Liver (tissue), 9 donors: ENCODE data around the gene ATP10A. TPM values are rescaled to one million over a fixed set of nuclear protein-coding genes. Genes with fewer than 3 reads are reported as not detected.

Experiments
- DNase-seq: peaks from one replicate; pipeline ENCODE4 v3.0.0-alpha.2; 2017; ENCODE audit warnings: low spot score
- H3K27ac ChIP-seq, 2 donors: one replicate each; pipeline ENCODE4 v1.7.0; 2013; ENCODE audit warnings: inconsistent platforms in 2 of 2, low read length in 2 of 2, control low read depth in 1 of 2, low read depth in 1 of 2, mild to moderate bottlenecking in 1 of 2
- H3K27me3 ChIP-seq, 4 donors: one replicate each; pipeline versions ENCODE4 v1.6.1 to v1.7.0; 2013; ENCODE audit warnings: low read length in 3 of 4, inconsistent platforms in 1 of 4, mild to moderate bottlenecking in 1 of 4, moderate library complexity in 1 of 4; ENCODE audit not compliant: control insufficient read depth in 4 of 4, insufficient read depth in 4 of 4
- H3K36me3 ChIP-seq, 4 donors: one replicate each; pipeline versions ENCODE4 v1.6.1 to v1.7.0; 2013; ENCODE audit warnings: low read length in 3 of 4, mild to moderate bottlenecking in 3 of 4, low read depth in 1 of 4, moderate library complexity in 1 of 4; ENCODE audit not compliant: control insufficient read depth in 4 of 4, insufficient read depth in 3 of 4
- H3K4me1 ChIP-seq, 4 donors: one replicate each; pipeline versions ENCODE4 v1.6.1 to v1.7.0; 2013; ENCODE audit warnings: low read length in 3 of 4, mild to moderate bottlenecking in 3 of 4, moderate library complexity in 1 of 4; ENCODE audit not compliant: control insufficient read depth in 4 of 4, insufficient read depth in 4 of 4
- H3K4me3 ChIP-seq, 3 donors: one replicate each; pipeline versions ENCODE4 v1.6.1 to v1.7.0; 2013; ENCODE audit warnings: low read length in 3 of 3, control low read depth in 1 of 3, low read depth in 1 of 3, mild to moderate bottlenecking in 1 of 3
- H3K9ac ChIP-seq, 2 donors: one replicate each; pipeline ENCODE4 v1.7.0; 2013; ENCODE audit warnings: low read length in 2 of 2, mild to moderate bottlenecking in 2 of 2, moderate library complexity in 2 of 2, control low read depth in 1 of 2, low read depth in 1 of 2
- H3K9me3 ChIP-seq, 4 donors: one replicate each; pipeline versions ENCODE4 v1.6.1 to v1.7.0; 2013; ENCODE audit warnings: low read length in 3 of 4; ENCODE audit not compliant: control insufficient read depth in 4 of 4
- EGR1 ChIP-seq, 2 donors: IDR thresholded peaks; 2 replicates each; pipeline ENCODE4 v1.6.1; 2016 to 2018; ENCODE audit warnings: antibody characterized with exemption in 2 of 2, low read depth in 2 of 2
- FOXA1 ChIP-seq: IDR thresholded peaks from 2 replicates; pipeline ENCODE4 v1.6.1; 2016; ENCODE audit warnings: antibody characterized with exemption
- GABPA ChIP-seq, 2 donors: IDR thresholded peaks in 1 of 2; conservative IDR thresholded peaks in 1 of 2; 2 replicates each; pipeline ENCODE4 v1.6.1; 2016; ENCODE audit warnings: antibody characterized with exemption in 2 of 2, mild to moderate bottlenecking in 1 of 2, moderate library complexity in 1 of 2
- HNF4A ChIP-seq, 2 donors: conservative IDR thresholded peaks; 2 replicates each; pipeline ENCODE4 v1.6.1; 2016; ENCODE audit warnings: antibody characterized with exemption in 2 of 2, mild to moderate bottlenecking in 2 of 2
- HNF4G ChIP-seq: IDR thresholded peaks from 2 replicates; pipeline ENCODE4 v1.6.1; 2016; ENCODE audit warnings: antibody characterized with exemption
- JUND ChIP-seq, 2 donors: IDR thresholded peaks; 2 replicates each; pipeline ENCODE4 v1.6.1; 2016; ENCODE audit warnings: antibody characterized with exemption in 2 of 2
- RAD21 ChIP-seq, 2 donors: IDR thresholded peaks; 2 replicates each; pipeline ENCODE4 v1.6.1; 2016; ENCODE audit warnings: antibody characterized with exemption in 2 of 2, mild to moderate bottlenecking in 2 of 2
- RXRA ChIP-seq, 2 donors: IDR thresholded peaks; 2 replicates each; pipeline ENCODE4 v1.6.1; 2017 to 2018; ENCODE audit warnings: antibody characterized with exemption in 2 of 2, mild to moderate bottlenecking in 1 of 2
- SP1 ChIP-seq: IDR thresholded peaks from 2 replicates; pipeline ENCODE4 v1.6.1; 2018; ENCODE audit warnings: antibody characterized with exemption, mild to moderate bottlenecking
- YY1 ChIP-seq: IDR thresholded peaks from 2 replicates; pipeline ENCODE4 v1.6.1; 2016; ENCODE audit warnings: antibody characterized with exemption, mild to moderate bottlenecking
- WGBS: extraction: QIAGEN DNeasy Blood & Tissue Kit; methylation state at CpG from one replicate; pipeline ENCODE4 v1.1.7; 2013; 5-methylcytosine and 5-hydroxymethylcytosine counted together
- polyA plus RNA-seq, 2 donors: library from polyadenylated mRNA; stranded (reverse) in 1 of 2; unstranded in 1 of 2; fragments of 200-250 nt in 1 of 2; fragments of >200 nt in 1 of 2; fragmentation: Nextera tagmentation in 1 of 2; extraction: Ambion mirVana in 1 of 2; gene quantifications; one replicate each; pipeline versions ENCODE4 v1.2.1 to v1.2.3, GENCODE V29; 2013 to 2015
- total RNA-seq, 2 donors: library from RNA; depleted of rRNA; stranded (reverse); fragments of >200 nt; gene quantifications; one replicate each; pipeline ENCODE4 v1.2.3, GENCODE V29; 2014
- TF ChIP-seq, protein P1 (sequence below): IDR thresholded peaks from 2 replicates; pipeline ENCODE4 v1.6.1; 2016; ENCODE audit warnings: antibody characterized with exemption
- TF ChIP-seq, protein P2 (sequence below): IDR thresholded peaks from 2 replicates; pipeline ENCODE4 v1.6.1; 2016; ENCODE audit warnings: antibody characterized with exemption, mild to moderate bottlenecking
- TF ChIP-seq, protein P3 (sequence below): IDR thresholded peaks from 2 replicates; pipeline ENCODE4 v1.6.1; 2016; ENCODE audit warnings: antibody characterized with exemption
- TF ChIP-seq, protein P4 (sequence below): IDR thresholded peaks from 2 replicates; pipeline ENCODE4 v1.6.1; 2016; ENCODE audit warnings: antibody characterized with exemption
- donor health status: healthy.
- donor health status: healthy.
- donor health status: healthy.
- donor health status: healthy.
- donor health status: healthy.

Gene ATP10A
- total and polyA plus RNA-seq, 4 donors = 0.22 to 1.8 (median 0.39) TPM

DNA sequence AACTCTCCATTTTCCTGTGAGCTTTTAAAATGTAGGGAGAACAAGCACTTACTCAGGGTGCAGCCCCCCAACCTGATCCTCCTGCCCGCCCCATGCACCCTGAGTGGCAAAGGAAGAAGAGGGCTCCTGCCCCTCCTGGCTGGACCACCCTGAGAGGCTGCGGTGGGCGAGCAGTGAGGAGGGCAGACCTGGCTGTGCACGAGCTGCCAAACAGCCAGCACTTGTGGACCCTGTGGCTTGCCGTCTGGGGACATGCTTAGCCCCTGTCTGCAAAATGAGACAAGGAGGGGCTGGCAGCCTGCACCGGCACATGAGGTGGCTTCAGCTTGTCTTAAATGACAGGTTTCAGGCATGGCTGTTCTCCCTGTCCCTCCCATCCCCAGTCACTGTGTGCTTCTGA is 18.6 kb downstream of the ATP10A start:
- no peak for DNase-seq

DNA sequence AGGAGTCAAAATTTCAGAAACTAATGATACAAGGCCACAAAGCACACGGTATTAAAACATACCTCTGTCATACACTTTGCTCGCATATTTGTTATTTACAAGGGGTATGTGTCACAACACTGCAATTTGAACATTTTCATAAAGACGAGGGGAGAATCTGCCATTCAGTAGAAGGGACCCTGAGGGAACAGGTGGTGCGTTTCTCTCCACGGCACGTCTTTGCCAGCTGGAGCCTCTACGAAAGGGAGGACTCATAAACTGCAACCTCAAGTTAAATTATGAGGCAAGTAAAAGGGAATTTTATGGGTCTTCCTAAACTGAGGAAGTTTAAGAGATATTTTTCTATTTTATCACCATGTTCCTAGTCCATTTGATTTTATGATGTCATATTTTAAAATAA is 19.1 kb downstream of the ATP10A start:
- TF ChIP-seq HNF4A (conservative IDR thresholded peaks at IDR 0.05) = no peak
- no peak for TF ChIP-seq RXRA (IDR thresholded peaks at IDR 0.05)
- TF ChIP-seq, protein P1, sequence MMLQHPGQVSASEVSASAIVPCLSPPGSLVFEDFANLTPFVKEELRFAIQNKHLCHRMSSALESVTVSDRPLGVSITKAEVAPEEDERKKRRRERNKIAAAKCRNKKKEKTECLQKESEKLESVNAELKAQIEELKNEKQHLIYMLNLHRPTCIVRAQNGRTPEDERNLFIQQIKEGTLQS = no peak
- no peaks in the 10 kb centered on the region for H3K36me3 ChIP-seq
- H3K27ac ChIP-seq = no peak overlapping the region
- H3K4me1 ChIP-seq = no peaks in the 10 kb centered on the region
- no peak overlapping the region for H3K9ac ChIP-seq
- H3K4me3 ChIP-seq = no peak overlapping the region
- 87% methylated on average over 7 of the region's 7 CpGs for WGBS
- no peaks in the 10 kb centered on the region for H3K9me3 ChIP-seq
- H3K27me3 ChIP-seq = no peaks in the 10 kb centered on the region
- DNase-seq = no peak

More for the DNA sequence above, 18.6 kb downstream of the ATP10A start:
- Histone ChIP-seq H3K4me3 (no peak overlapping the region), H3K9me3 (no peaks in the 10 kb centered on the region), H3K27me3 (no peaks in the 10 kb centered on the region), H3K36me3 (no peaks in the 10 kb centered on the region), H3K4me1 (no peaks in the 10 kb centered on the region), H3K27ac (no peak overlapping the region), H3K9ac (no peak overlapping the region)
- TF ChIP-seq HNF4G (no peak), FOXA1 (no peak), SP1 (no peak)
- TF ChIP-seq, protein P1 = no peak
- WGBS = 80% methylated on average over 6 of the region's 6 CpGs

DNA sequence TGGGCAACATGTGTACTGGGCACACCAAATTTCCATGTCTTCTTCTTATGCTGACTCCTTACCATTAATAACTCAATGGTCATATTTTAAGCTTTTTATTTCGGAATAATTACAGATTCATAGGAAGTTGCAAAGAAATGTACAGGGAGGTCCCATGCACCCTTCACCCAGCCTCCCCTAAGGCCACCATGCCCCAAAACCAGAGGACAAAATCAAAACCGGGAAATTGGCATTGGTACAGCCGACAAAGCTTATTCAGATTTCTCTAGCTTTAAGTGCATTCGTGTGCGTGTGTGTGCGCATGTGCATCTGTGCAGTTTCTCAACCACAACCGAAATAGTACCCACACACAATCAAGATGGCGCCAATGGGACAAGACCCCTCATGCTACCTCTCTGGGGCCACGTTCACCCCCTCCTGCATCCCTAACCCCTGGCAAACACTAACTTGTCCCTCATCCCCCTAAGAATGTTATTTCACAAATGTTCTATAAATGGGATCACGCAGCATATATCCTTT is 23.4 kb downstream of the ATP10A start:
- Histone ChIP-seq H3K27me3 (no peaks in the 10 kb centered on the region), H3K4me1 (no peaks in the 10 kb centered on the region), H3K9ac (no peak overlapping the region), H3K9me3 (no peaks in the 10 kb centered on the region), H3K27ac (no peak overlapping the region), H3K36me3 (no peaks in the 10 kb centered on the region), H3K4me3 (no peak overlapping the region)
- TF ChIP-seq JUND (IDR thresholded peaks at IDR 0.05) (no peak), HNF4A (conservative IDR thresholded peaks at IDR 0.05) (no peak), HNF4G (no peak), EGR1 (IDR thresholded peaks at IDR 0.05; ENCODE audit: low read depth in 2 of 2) (no peak), GABPA (IDR thresholded peaks at IDR 0.05 in 1 of 2, conservative IDR thresholded peaks at IDR 0.05 in 1 of 2) (no peak), YY1 (no peak), FOXA1 (no peak), RAD21 (IDR thresholded peaks at IDR 0.05) (no peak)
- TF ChIP-seq, protein P2, sequence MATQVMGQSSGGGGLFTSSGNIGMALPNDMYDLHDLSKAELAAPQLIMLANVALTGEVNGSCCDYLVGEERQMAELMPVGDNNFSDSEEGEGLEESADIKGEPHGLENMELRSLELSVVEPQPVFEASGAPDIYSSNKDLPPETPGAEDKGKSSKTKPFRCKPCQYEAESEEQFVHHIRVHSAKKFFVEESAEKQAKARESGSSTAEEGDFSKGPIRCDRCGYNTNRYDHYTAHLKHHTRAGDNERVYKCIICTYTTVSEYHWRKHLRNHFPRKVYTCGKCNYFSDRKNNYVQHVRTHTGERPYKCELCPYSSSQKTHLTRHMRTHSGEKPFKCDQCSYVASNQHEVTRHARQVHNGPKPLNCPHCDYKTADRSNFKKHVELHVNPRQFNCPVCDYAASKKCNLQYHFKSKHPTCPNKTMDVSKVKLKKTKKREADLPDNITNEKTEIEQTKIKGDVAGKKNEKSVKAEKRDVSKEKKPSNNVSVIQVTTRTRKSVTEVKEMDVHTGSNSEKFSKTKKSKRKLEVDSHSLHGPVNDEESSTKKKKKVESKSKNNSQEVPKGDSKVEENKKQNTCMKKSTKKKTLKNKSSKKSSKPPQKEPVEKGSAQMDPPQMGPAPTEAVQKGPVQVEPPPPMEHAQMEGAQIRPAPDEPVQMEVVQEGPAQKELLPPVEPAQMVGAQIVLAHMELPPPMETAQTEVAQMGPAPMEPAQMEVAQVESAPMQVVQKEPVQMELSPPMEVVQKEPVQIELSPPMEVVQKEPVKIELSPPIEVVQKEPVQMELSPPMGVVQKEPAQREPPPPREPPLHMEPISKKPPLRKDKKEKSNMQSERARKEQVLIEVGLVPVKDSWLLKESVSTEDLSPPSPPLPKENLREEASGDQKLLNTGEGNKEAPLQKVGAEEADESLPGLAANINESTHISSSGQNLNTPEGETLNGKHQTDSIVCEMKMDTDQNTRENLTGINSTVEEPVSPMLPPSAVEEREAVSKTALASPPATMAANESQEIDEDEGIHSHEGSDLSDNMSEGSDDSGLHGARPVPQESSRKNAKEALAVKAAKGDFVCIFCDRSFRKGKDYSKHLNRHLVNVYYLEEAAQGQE = no peak
- TF ChIP-seq, protein P3, sequence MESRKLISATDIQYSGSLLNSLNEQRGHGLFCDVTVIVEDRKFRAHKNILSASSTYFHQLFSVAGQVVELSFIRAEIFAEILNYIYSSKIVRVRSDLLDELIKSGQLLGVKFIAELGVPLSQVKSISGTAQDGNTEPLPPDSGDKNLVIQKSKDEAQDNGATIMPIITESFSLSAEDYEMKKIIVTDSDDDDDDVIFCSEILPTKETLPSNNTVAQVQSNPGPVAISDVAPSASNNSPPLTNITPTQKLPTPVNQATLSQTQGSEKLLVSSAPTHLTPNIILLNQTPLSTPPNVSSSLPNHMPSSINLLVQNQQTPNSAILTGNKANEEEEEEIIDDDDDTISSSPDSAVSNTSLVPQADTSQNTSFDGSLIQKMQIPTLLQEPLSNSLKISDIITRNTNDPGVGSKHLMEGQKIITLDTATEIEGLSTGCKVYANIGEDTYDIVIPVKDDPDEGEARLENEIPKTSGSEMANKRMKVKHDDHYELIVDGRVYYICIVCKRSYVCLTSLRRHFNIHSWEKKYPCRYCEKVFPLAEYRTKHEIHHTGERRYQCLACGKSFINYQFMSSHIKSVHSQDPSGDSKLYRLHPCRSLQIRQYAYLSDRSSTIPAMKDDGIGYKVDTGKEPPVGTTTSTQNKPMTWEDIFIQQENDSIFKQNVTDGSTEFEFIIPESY = no peak
- TF ChIP-seq, protein P4, sequence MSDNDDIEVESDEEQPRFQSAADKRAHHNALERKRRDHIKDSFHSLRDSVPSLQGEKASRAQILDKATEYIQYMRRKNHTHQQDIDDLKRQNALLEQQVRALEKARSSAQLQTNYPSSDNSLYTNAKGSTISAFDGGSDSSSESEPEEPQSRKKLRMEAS = no peak
- WGBS = 77% methylated on average over 10 of the region's 10 CpGs
- DNase-seq = no peak
